Progenitor cell of endocrine pancreas (in vitro differentiated cells): ENCODE measurements around the gene CCDC120. TPM values are rescaled to one million over a fixed set of nuclear protein-coding genes. Genes with fewer than 3 reads are reported as not detected.

ENCODE experiments used
- DNase-seq: peaks from one replicate; pipeline ENCODE4 v3.0.0; 2021; ENCODE audit warnings: low spot score; ENCODE audit not compliant: unreplicated experiment
- H3K27ac Mint-ChIP-seq: 2 replicates; pipeline ENCODE4 v1.8.0; 2021; ENCODE audit warnings: mild to moderate bottlenecking, moderate library complexity, mixed read lengths
- H3K27me3 Mint-ChIP-seq: 2 replicates; pipeline ENCODE4 v1.8.0; 2021; ENCODE audit warnings: mixed read lengths
- H3K36me3 Mint-ChIP-seq: 2 replicates; pipeline ENCODE4 v1.8.0; 2022; ENCODE audit warnings: mixed read lengths; ENCODE audit not compliant: insufficient read depth
- H3K4me1 Mint-ChIP-seq: 2 replicates; pipeline ENCODE4 v1.8.0; 2021; ENCODE audit warnings: low read depth, mixed read lengths
- H3K4me3 Mint-ChIP-seq: 2 replicates; pipeline ENCODE4 v1.8.0; 2021; ENCODE audit warnings: low read depth, mild to moderate bottlenecking, moderate library complexity, mixed read lengths
- H3K9me3 Mint-ChIP-seq: 2 replicates; pipeline ENCODE4 v1.8.0; 2021; ENCODE audit warnings: low read depth, mixed read lengths
- CTCF ChIP-seq: fragments of 200-600 bp; sonication (generic); IDR thresholded peaks from one replicate; pipeline ENCODE4 v1.5.0; 2021; ENCODE audit warnings: antibody characterized with exemption, mild to moderate bottlenecking; ENCODE audit not compliant: unreplicated experiment
- total RNA-seq: library from RNA; stranded (reverse); gene quantifications from 2 replicates; pipeline ENCODE4 v1.2.1, GENCODE V29; 2021

CCDC120 gene
- total RNA-seq, 1 donor from 2014 or later, result 27.1 TPM

- no peak for DNase-seq
- Mint-ChIP-seq H3K4me3 (peak overlapping the region; percentile 85), H3K27ac (no peak overlapping the region), H3K36me3 (peaks cover 2% of the 10 kb centered on the region), H3K4me1 (peaks cover 6% of the 10 kb centered on the region), H3K9me3 (no peaks in the 10 kb centered on the region), H3K27me3 (no peaks in the 10 kb centered on the region)
- TF ChIP-seq CTCF, result no peak
Observed at GRCh38 chrX:49102190-49102589, 43.4 kb downstream of the CCDC120 start.

GRCh38 chrX:49103637-49104036 lies 44.8 kb downstream of the CCDC120 start:
- Mint-ChIP-seq H3K27ac (no peak overlapping the region), H3K4me3 (no peak overlapping the region), H3K9me3 (no peaks in the 10 kb centered on the region), H3K36me3 (peaks cover 2% of the 10 kb centered on the region), H3K4me1 (peaks cover 6% of the 10 kb centered on the region), H3K27me3 (no peaks in the 10 kb centered on the region)
- DNase-seq, result no peak
- no peak for TF ChIP-seq CTCF

GRCh38 chrX:49106296-49106695 lies 47.5 kb downstream of the CCDC120 start:
- H3K27me3 Mint-ChIP-seq, result no peaks in the 10 kb centered on the region
- H3K4me3 Mint-ChIP-seq, result no peak overlapping the region
- peaks cover 4% of the 10 kb centered on the region for H3K4me1 Mint-ChIP-seq
- peaks cover 6% of the 10 kb centered on the region for H3K9me3 Mint-ChIP-seq
- no peak for DNase-seq
- peaks cover 8% of the 10 kb centered on the region for H3K36me3 Mint-ChIP-seq
- no peak for TF ChIP-seq CTCF
- H3K27ac Mint-ChIP-seq, result no peak overlapping the region

GRCh38 chrX:49106930-49107329 lies 48.1 kb downstream of the CCDC120 start:
- DNase-seq, result no peak
- Mint-ChIP-seq H3K36me3 (peaks cover 8% of the 10 kb centered on the region), H3K9me3 (peaks cover 6% of the 10 kb centered on the region), H3K4me3 (no peak overlapping the region), H3K27ac (no peak overlapping the region), H3K27me3 (no peaks in the 10 kb centered on the region), H3K4me1 (no peaks in the 10 kb centered on the region)
- TF ChIP-seq CTCF, result peak; percentile 37

GRCh38 chrX:49108641-49109040 lies 49.8 kb downstream of the CCDC120 start:
- no peaks in the 10 kb centered on the region for H3K4me1 Mint-ChIP-seq
- peaks cover 6% of the 10 kb centered on the region for H3K9me3 Mint-ChIP-seq
- TF ChIP-seq CTCF, result no peak
- no peak overlapping the region for H3K4me3 Mint-ChIP-seq
- no peak for DNase-seq
- no peak overlapping the region for H3K27ac Mint-ChIP-seq
- H3K36me3 Mint-ChIP-seq, result peaks cover 9% of the 10 kb centered on the region
- H3K27me3 Mint-ChIP-seq, result no peaks in the 10 kb centered on the region
